Measurements from ENCODE around the gene ATXN3.
"Not testable (repeated sequence)": the region's sequence is repeated elsewhere in the genome, so short reads cannot be mapped to it uniquely, and the experiment has no call there.

The ATXN3 gene

GRCh38 chr14:92093320-92093719 is 13.1 kb downstream of the ATXN3 start:
- in situ Hi-C loops (cut with HindIII; ENCODE audit: low sequenced_read_pairs), result no loop called here
- TF ChIP-seq CTCF (IDR thresholded peaks at IDR 0.05; ENCODE audit: low read depth, low read length, missing control alignments), result peak; percentile 8
- H3K4me3 ChIP-seq (ENCODE audit: low read depth, low read length), result no peak overlapping the region
- no peak for DNase-seq (ENCODE audit: low read depth)

- no peak for DNase-seq (ENCODE audit: low read depth)
- no peak for TF ChIP-seq CTCF (IDR thresholded peaks at IDR 0.05; ENCODE audit: low read depth, low read length, missing control alignments)
- no peak overlapping the region for H3K4me3 ChIP-seq (ENCODE audit: low read depth, low read length)
- in situ Hi-C loops (cut with HindIII; ENCODE audit: low sequenced_read_pairs), result no loop called here
Observed at GRCh38 chr14:92088494-92088893, 17.9 kb downstream of the ATXN3 start.

- no peak for TF ChIP-seq CTCF (IDR thresholded peaks at IDR 0.05; ENCODE audit: low read depth, low read length, missing control alignments)
- no peak overlapping the region for H3K4me3 ChIP-seq (ENCODE audit: low read depth, low read length)
- in situ Hi-C loops (cut with HindIII; ENCODE audit: low sequenced_read_pairs), result no loop called here
- no peak for DNase-seq (ENCODE audit: low read depth)
Observed at GRCh38 chr14:92074555-92074954, 31.8 kb downstream of the ATXN3 start.

GRCh38 chr14:92058006-92058917 is 48.1 kb downstream of the ATXN3 start:
- no peak for TF ChIP-seq CTCF (IDR thresholded peaks at IDR 0.05; ENCODE audit: low read depth, low read length, missing control alignments)
- in situ Hi-C loops (cut with HindIII; ENCODE audit: low sequenced_read_pairs), result no loop called here
- DNase-seq (ENCODE audit: low read depth), result no peak
- H3K4me3 ChIP-seq (ENCODE audit: low read depth, low read length), result no peak overlapping the region

GRCh38 chr14:92049781-92050180 is 56.6 kb downstream of the ATXN3 start:
- in situ Hi-C loops (cut with HindIII; ENCODE audit: low sequenced_read_pairs), result no loop called here
- TF ChIP-seq CTCF (IDR thresholded peaks at IDR 0.05; ENCODE audit: low read depth, low read length, missing control alignments), result no peak
- DNase-seq (ENCODE audit: low read depth), result no peak
- H3K4me3 ChIP-seq (ENCODE audit: low read depth, low read length), result no peak overlapping the region

GRCh38 chr14:92049221-92049620 is 57.2 kb downstream of the ATXN3 start:
- DNase-seq (ENCODE audit: low read depth); in situ Hi-C loops (cut with HindIII; ENCODE audit: low sequenced_read_pairs); H3K4me3 ChIP-seq (ENCODE audit: low read depth, low read length): not testable (repeated sequence)

GRCh38 chr14:92045904-92046303 is 60.5 kb downstream of the ATXN3 start:
- DNase-seq (ENCODE audit: low read depth); H3K4me3 ChIP-seq (ENCODE audit: low read depth, low read length); in situ Hi-C loops (cut with HindIII; ENCODE audit: low sequenced_read_pairs): not testable (repeated sequence)

- DNase-seq (ENCODE audit: low read depth); H3K4me3 ChIP-seq (ENCODE audit: low read depth, low read length); in situ Hi-C loops (cut with HindIII; ENCODE audit: low sequenced_read_pairs): not testable (repeated sequence)
Observed at GRCh38 chr14:92041766-92042165, 64.6 kb downstream of the ATXN3 start.
